Ammon's horn (tissue), 1 donor: ENCODE data around the gene IGF2BP2.
"Not testable (repeated sequence)": the region's sequence is repeated elsewhere in the genome, so short reads cannot be mapped to it uniquely, and the experiment has no call there.

Experiments
- DNase-seq: peaks from one replicate; pipeline ENCODE4 v3.0.0-alpha.2; 2016; ENCODE audit warnings: low spot score

The IGF2BP2 gene

DNA sequence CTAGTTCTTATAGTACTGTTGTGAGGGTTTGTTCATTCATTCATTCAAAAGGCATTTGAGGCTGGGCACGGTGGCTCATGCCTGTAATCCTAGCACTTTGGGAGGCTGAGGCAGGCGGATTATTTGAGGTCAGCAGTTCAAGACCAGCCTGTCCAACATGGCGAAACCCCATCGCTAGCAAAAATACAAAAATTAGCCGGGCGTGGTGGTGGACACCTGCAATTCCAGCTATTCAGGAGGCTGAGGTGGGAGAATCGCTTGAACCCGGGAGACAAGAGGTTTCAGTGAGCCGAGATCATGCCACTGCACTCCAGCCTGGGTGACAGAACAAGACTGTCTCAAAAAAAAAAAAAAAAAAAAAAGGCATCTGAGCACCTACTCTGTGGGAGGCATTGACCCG is 163.5 kb downstream of the IGF2BP2 start:
- DNase-seq, result not testable (repeated sequence)

GRCh38 chr3:185659942-185660921 is 164.6 kb downstream of the IGF2BP2 start:
- peak; percentile 89 for DNase-seq

GRCh38 chr3:185658943-185659342 is 165.9 kb downstream of the IGF2BP2 start:
- no peak for DNase-seq

- no peak for DNase-seq
These were observed 166.3 kb downstream of the IGF2BP2 start for GRCh38 chr3:185658504-185658912.

DNA sequence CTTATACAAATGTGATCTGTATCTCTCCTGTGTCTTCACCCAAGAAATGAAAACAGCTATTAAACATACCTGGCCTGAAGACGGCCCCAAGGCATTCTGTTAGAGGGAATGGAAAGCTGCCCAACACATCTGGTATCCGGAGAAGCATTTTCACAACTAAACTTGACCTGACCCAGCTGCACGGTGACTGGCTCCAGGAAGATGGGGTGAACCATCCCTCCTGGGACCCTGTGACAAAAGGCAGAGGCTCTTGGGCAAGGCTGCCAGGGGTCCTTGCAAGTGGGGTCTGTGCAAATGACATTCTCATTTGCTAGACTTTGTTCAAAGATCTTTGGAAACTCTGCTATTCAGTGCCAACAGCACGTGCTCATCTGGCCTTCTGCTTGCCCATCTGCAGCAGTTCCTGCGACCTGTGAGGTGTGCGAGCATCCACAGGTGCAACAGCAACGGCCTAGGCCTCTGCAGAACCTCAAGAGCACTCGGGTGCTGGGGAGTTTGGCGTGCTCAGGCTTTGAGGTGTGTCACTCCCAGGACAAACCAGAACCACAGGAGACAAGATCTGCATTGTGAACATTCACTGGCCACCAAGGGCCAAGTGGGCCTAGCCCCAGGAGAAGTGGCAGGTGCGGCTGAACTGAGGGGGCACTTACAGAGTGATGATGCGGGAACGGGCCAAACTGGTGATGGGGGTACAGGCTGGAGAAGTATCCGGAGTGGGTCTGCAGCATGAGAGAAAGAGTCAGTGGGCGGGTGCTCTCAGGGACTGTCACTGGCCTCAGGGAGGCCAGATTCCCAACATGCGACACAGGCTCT is 166.9 kb downstream of the IGF2BP2 start:
- DNase-seq, result no peak

DNA sequence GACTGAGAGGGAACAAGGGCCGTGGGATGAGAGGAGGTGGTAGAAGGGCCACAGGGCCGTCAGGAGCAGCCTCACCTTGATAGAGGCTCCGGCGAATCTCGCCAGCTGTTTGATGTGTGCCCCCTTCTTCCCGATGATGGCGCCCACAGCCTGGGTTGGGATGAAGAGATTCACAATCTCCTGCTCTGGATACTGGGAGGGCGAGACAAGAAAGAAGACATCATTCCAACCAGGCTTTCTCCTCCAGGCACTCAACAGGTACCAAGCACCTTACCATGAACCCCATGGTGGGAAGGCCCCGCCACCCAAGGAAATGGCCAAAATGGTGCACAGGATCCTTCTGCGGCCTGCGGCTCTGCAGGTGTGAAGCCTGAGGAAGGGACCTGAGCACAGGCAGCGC is 167.6 kb downstream of the IGF2BP2 start:
- no peak for DNase-seq

DNA sequence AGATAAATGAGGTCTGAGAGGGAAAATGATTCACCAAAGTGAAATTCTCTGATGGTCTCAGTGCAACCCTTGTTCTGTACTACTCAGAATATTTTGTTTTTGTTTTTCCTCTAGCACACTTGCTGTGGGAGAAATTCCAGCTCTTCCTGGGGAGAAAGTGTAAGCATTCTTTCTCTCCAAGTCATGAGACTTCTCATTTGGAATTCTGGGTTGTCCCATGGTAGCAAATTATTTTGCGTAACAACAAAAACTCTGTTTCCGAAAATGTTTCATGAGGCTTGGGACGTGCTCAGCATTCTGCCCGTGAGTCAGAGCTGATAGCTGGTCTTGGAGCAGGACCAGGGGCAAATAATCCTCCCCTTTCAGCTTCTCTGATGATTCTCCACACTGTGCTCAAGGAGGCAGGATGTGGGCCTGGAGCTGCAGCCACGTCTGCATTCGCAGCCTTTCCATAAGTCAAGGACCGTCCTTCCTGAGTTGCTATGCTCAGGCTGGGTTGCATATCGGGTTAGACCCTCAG is 168.5 kb downstream of the IGF2BP2 start:
- peak; percentile 70 for DNase-seq

DNA sequence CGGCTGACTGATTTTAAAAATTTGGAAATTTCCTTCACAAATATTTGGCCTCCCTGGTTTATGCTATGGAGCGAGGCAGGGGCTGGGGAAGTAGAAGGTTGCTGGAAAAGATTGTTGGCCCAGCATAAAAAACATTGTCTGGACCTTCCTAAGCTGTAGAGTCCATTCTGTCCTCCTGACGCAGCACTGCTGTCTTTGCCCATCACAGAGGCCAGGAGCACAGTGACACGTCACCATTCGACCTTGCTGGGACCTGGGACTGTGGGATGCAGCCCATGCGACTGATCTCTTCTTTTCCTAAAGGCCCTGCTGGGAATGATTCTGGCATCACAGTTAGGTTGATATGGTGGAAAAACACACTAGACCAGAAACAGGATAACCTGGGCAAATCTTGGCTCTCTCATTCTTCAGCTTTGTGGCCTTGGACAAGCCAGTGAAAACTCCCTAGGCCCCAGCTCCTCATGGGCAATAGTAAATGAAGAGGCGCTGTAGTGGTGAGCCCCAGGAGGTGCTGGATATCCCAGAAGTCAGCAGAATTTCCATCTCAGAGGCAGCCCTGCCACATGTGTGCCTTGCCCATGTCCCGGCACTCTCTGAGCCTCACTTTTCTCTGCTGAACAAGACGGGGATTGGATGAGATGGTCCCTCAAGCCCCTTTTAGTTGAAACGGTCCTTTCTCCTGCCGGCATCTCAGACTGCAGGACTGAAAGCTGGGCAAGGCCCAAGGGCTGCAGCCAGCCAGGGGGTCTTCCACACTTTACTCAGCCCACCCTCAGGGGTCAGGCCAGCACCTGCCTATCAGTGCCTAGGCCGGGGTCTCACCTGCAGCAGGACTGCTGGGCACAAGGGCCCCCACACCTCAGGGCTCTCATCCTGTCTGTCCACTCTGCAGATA is 169.2 kb downstream of the IGF2BP2 start:
- no peak for DNase-seq

DNA sequence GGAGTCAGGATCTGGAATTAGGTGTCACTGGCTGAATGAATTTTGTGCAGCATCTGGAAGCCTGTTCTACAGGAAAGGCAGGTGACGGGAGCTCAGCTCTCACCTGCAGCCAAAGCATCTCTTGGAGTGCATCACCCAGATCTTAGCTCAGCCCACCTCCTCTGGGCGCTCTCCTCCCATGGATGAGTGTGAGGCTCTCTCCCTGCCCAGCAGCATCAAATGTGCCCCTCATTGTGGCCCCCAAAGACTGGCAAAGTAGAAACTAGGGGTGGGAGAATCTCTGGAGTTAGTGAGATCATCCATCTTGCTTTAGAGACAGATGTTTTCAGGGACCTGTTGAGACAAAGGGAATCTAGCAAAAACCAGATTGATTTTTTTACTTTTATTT is 170.1 kb downstream of the IGF2BP2 start:
- DNase-seq, result no peak

- DNase-seq, result no peak
These were observed 170.7 kb downstream of the IGF2BP2 start for GRCh38 chr3:185653949-185654757.

GRCh38 chr3:185651971-185652370 is 172.9 kb downstream of the IGF2BP2 start:
- no peak for DNase-seq

- no peak for DNase-seq
These were observed 175.4 kb downstream of the IGF2BP2 start for GRCh38 chr3:185649414-185649813.

GRCh38 chr3:185648396-185648795 is 176.4 kb downstream of the IGF2BP2 start:
- no peak for DNase-seq

GRCh38 chr3:185647880-185648210 is 177.0 kb downstream of the IGF2BP2 start:
- peak; percentile 54 for DNase-seq

GRCh38 chr3:185647134-185647879 is 177.5 kb downstream of the IGF2BP2 start:
- no peak for DNase-seq

DNA sequence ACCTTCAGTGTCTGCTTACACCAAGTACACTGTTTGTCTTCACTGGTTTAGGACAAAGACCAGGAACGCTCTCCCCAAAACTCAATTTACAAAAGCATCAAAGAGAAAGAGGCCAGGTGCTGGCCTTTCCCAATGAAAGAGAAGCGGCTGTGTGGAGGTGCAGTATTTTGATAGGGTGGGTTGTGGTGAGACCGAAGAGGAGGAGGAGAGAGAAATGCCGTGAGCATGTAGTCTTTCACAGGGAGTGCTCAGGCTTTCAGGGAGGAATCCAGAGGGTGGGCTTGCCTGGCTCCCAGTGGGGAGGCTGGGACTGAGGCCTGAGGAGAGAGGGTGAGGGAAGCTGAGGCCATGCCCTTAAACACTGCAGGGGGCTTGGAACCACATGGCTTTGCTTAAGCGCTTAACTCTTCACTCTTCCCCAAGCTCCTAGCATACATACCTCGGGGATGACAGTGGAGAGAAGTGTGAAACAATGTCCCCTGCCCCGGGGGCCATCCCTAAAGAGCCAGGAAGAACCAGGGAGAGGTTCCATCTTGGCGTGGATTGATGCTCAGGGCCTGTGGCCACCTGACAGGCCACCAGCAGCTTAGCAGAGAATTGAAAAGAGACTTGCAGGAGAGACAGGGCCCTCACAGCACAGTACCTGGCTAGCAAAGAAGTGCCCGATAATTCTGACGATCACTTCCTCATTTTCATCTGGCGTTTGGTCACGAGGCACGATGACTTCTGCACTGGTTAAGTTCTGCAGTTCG is 178.3 kb downstream of the IGF2BP2 start:
- DNase-seq, result no peak

DNA sequence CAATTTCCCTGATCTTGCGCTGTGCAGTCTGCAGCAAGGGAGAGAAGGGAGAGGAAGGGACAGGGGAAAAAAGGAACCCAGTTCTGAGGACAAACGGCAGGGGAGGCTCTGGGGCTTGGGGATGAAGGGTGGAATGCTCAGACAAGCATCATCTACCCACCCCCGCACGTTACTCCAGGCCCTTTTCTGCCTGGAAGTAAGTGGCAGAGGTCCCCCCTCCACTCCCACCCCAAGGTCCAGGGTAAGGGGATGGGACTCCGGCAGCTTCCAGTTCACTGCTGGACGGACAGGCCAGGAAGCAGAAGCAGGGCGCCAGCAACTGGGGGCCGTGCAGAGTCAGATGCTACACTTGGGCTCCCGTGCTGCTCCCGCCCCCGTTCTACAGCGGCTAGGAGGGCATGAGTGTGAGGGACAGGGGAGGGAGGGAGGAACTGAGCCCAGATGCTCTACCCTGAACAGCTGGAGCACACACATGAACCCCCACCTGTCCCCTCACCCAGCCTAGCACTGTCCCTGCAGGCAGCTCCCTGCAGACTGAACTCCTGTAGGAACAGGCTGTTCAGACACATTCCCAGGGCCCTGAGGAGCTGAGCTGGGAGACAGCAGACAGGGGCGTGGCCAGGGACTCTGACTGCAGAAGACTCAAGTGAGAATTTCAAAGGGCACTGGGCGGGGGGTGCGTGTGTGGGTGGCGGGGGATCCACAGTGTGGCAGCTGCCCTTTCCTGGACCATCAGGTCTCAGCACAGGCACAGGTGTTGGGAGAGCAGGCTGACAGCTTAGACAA is 179.1 kb downstream of the IGF2BP2 start:
- no peak for DNase-seq

GRCh38 chr3:185645191-185645590 is 179.7 kb downstream of the IGF2BP2 start:
- DNase-seq, result not testable (repeated sequence)

DNA sequence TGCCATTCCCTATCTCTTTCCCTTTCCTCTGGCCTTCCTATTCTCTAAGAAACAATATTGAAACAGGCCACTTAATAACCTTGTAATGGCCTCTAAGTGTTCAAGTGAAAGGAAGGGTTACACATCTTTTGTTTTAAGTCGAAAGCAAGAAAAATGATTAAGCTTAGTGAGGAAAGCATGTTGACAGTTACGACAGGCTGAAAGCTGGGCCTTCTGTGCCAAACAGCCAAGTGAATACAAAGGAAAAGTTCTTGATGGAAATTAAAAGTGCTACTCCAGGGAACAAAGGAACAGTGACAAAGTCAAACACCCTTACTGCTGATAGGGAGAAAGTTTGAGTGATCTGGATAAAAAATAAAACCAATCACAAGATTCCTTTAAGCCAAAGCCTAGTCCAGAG is 184.5 kb downstream of the IGF2BP2 start:
- DNase-seq, result no peak
